Peyer's patch (tissue), 4 donors: ENCODE measurements around the gene SGF29. TPM values are rescaled to one million over a fixed set of nuclear protein-coding genes. Genes with fewer than 3 reads are reported as not detected.
A peak's percentile ranks its signal among the peaks of the same experiment; 100 is the strongest.
"Not testable (repeated sequence)": the region's sequence is repeated elsewhere in the genome, so short reads cannot be mapped to it uniquely, and the experiment has no call there.

Experiments
- DNase-seq, 3 donors: peaks; one replicate each; pipeline ENCODE4 v3.0.0-alpha.2; 2017 to 2019
- H3K27ac ChIP-seq, 4 donors: fragments of 200-600 bp; sonication (generic); one replicate each; pipeline ENCODE4 v1.5.1; 2016 to 2019
- H3K27me3 ChIP-seq, 2 donors: fragments of 200-600 bp; sonication (generic); one replicate each; pipeline ENCODE4 v1.5.1; 2019
- H3K36me3 ChIP-seq, 3 donors: fragments of 200-600 bp; sonication (generic); one replicate each; pipeline ENCODE4 v1.5.1; 2016 to 2019
- H3K4me1 ChIP-seq, 4 donors: fragments of 200-600 bp; sonication (generic); one replicate each; pipeline ENCODE4 v1.5.1; 2016 to 2019
- H3K4me3 ChIP-seq, 4 donors: fragments of 200-600 bp; sonication (generic); 1 replicate in 3 of 4; 2 replicates in 1 of 4; pipeline ENCODE4 v1.5.1; 2016 to 2019; ENCODE audit warnings: mild to moderate bottlenecking in 1 of 4
- H3K9me3 ChIP-seq, 4 donors: fragments of 200-600 bp; sonication (generic); one replicate each; pipeline ENCODE4 v1.5.1; 2016 to 2019; ENCODE audit warnings: mild to moderate bottlenecking in 1 of 4
- POLR2A ChIP-seq, 2 donors: fragments of 450-650 bp; IDR thresholded peaks; one replicate each; pipeline ENCODE4 v1.5.1; 2017; ENCODE audit warnings: antibody characterized with exemption in 2 of 2, mild to moderate bottlenecking in 2 of 2, moderate library complexity in 2 of 2
- total RNA-seq, 4 donors: library from RNA; depleted of rRNA; stranded (reverse); fragments of >200 nt; gene quantifications; one replicate each; pipeline ENCODE4 v1.1.0, GENCODE V29; 2016
- TF ChIP-seq, protein P1 (sequence below), 6 experiments: fragments of 450-650 bp in 4 of 6; fragments of 200-600 bp in 2 of 6; sonication (generic) in 1 of 6; IDR thresholded peaks; one replicate each; pipeline ENCODE4 v1.5.1; 2017 to 2019; ENCODE audit warnings: antibody characterized with exemption in 6 of 6, mild to moderate bottlenecking in 3 of 6, moderate library complexity in 1 of 6

Gene SGF29
- total RNA-seq, 4 donors from 2014 or later, result 27.3 to 117 (median 45.6) TPM

DNA sequence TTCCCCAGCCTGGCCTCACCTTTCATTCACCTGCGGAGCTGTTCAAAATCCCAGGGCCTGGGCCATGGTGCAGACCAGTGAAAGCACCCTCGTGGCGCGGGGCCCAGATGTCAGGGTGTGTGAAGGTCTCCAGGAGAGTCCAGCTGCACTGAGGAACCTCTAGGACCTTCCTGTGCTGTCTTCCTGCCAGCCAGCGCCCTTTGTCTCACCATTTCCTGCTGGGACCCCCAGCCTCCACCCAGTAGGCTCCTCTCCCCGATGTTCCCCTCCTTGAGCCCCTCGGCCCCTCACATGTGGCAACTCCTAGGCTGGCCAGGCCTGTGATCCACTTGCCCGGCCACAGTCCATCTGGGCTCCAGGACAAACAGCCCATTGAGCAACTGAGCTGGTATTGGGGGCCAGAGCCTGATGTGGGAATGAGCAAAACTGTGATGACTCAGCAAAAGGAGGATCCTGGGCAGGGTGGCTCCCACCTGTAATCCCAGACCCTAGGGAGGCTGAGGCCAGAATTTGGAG, 42.5 kb downstream of the SGF29 start:
- TF ChIP-seq, protein P1, sequence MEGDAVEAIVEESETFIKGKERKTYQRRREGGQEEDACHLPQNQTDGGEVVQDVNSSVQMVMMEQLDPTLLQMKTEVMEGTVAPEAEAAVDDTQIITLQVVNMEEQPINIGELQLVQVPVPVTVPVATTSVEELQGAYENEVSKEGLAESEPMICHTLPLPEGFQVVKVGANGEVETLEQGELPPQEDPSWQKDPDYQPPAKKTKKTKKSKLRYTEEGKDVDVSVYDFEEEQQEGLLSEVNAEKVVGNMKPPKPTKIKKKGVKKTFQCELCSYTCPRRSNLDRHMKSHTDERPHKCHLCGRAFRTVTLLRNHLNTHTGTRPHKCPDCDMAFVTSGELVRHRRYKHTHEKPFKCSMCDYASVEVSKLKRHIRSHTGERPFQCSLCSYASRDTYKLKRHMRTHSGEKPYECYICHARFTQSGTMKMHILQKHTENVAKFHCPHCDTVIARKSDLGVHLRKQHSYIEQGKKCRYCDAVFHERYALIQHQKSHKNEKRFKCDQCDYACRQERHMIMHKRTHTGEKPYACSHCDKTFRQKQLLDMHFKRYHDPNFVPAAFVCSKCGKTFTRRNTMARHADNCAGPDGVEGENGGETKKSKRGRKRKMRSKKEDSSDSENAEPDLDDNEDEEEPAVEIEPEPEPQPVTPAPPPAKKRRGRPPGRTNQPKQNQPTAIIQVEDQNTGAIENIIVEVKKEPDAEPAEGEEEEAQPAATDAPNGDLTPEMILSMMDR (IDR thresholded peaks at IDR 0.05), result no peak
- TF ChIP-seq POLR2A (IDR thresholded peaks at IDR 0.05), result no peak
- no peak for DNase-seq
- Histone ChIP-seq H3K4me1 (peaks cover 0 to 15% (median 0%) of the 10 kb centered on the region in 4 donors), H3K27ac (peak overlapping the region in 3 of 4 donors; percentile 61 to 86 (median 79)), H3K4me3 (peak overlapping the region in 3 of 4 donors; percentile 2 to 50 (median 47)), H3K27me3 (no peaks in the 10 kb centered on the region), H3K36me3 (peaks cover 0 to 12% (median 0%) of the 10 kb centered on the region in 3 donors), H3K9me3 (no peaks in the 10 kb centered on the region)

DNA sequence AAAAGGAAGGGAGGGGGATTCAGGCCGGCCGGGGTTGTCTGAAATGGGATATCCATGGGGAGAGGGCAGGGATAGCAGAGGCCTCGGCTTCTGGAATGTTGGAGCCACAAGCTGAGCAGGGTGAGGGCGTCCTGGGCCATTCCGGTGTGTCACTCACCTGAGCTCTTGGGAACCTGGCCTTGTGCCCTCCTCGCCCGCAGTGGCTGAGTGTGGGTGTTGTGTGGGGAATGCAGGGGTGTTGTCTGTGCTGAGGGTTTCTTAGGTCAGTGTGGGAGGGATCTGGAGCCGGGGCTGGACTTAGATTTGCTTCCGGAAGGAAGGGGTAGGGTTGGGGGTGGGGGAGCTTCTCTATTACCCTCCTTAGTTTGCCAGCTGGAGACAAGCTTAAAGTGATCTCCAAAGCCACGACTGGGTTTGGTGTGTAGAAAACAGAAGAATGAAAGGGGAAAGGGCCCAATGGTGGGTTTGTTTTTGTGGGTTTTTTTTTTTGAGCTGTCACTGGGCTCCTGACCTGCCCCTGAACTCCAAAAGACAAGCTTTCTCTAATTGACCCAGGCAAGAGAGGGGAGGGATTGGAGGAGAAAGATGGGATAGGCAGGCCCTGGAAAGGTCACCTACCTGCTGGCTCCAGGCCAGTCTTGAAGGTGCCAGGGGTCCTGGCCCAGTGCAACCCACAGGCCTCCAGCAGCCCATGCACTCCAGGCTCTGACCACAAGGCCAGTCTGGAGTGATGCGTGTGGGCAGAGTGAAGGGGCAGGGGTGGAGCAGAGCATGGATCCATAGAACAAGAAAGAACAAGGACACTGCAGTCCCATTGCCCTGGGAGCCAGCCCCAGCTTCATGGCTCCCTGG, 43.3 kb downstream of the SGF29 start, which contains the start of gene SULT1A2:
SULT1A2 (minus strand) TSS at position 211 of the 852 bp plus-strand sequence. CDS start 1,120 bp downstream, outside the sequence.
- Histone ChIP-seq H3K4me1 (peaks cover 0 to 15% (median 0%) of the 10 kb centered on the region in 4 donors), H3K4me3 (peak within 1 kb of the TSS in 3 of 4 donors; percentile 2 to 50 (median 47)), H3K9me3 (no peaks in the 10 kb centered on the region), H3K27ac (peak within 1 kb of the TSS in 3 of 4 donors; percentile 61 to 86 (median 79)), H3K36me3 (peaks cover 0 to 5% (median 0%) of the 10 kb centered on the region in 3 donors), H3K27me3 (no peaks in the 10 kb centered on the region)
- TF ChIP-seq, protein P1 (IDR thresholded peaks at IDR 0.05), result no peak
- peak in 1 of 2 donors; percentile 89 for TF ChIP-seq POLR2A (IDR thresholded peaks at IDR 0.05)
- peak in 2 of 3 donors; percentile 87 to 90 for DNase-seq

DNA sequence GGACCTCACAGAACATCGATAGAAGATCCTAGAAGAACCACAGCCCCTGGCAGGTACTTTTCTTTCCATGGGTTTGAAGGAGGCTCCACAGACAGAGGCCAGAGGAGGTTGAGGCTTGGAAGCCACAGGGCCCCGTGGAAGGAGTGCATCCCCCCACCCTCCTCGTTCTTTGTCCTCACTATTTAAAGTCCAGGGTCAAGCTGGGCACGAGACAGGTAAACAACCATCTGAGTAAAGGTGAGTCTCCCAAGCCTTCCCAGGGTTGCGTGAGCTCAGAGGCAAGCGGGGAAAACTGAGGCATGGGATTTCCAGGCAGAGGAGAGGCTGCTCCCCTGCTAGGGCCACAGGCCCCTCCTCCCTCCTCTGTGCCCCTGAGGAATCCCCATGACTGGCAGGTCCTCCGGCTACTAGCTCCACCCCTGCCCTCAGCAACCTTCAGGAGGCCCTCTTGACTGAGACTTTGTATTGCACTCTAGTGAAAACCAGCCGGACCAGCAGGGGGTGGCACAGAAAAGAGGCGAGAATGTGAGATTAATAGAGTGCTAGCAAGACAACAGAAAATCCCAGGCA, 44.1 kb downstream of the SGF29 start:
- DNase-seq, result peak in 1 of 3 donors; percentile 69
- Histone ChIP-seq H3K27ac (peak overlapping the region in 3 of 4 donors; percentile 61 to 86 (median 79)), H3K9me3 (no peaks in the 10 kb centered on the region), H3K4me3 (no peak overlapping the region), H3K36me3 (no peaks in the 10 kb centered on the region), H3K27me3 (no peaks in the 10 kb centered on the region), H3K4me1 (peaks cover 0 to 15% (median 0%) of the 10 kb centered on the region in 4 donors)
- TF ChIP-seq, protein P1 (IDR thresholded peaks at IDR 0.05), result peak in 2 of 6 experiments; percentile 32 to 35
- TF ChIP-seq POLR2A (IDR thresholded peaks at IDR 0.05), result no peak

DNA sequence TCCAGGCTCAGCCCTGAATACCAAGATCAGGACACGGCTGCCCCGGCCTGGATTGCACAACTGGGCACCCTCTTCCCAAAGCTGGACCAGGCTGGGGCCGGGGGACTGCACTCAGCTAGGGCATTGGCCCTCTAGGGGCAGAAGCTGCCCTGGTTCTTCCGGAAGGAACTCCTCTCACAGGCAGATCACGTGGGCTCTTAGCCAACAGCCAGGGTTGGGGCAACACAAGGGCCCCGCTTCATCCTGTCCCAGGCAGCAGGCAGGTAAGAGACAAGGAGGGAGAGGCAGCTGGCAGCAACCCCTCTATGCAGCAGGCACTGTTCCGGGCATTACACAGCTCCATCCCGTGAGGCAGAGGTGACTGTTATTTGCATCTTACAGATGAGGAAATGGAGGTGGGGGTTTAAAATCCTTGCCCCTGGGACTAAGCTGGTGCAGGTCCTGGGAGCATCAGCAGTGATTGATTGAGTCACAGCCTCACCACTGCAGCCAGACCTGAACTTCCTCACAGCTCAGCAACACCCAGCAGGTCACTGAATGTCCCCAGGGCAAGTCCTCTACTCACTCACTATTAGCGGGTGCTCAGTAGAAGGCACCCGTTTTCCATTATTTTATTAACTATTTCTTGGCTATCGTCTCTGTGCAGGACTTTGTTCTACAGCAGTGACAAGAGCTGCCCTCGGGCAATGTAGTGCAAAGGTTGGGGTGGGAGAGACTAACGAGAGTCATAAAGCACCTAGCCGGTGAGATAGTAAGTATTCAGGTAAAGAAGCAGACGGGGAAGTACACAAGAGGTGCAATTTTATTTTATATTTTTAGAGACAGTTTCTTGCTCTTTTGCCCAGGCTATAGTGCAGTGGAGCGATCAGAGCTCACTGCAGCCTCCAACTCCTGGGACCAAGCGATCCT, 45.9 kb downstream of the SGF29 start:
- not testable (repeated sequence) for H3K9me3 ChIP-seq, H3K27ac ChIP-seq, H3K4me3 ChIP-seq, DNase-seq, H3K27me3 ChIP-seq, H3K36me3 ChIP-seq
- H3K4me1 ChIP-seq, result peaks cover 0 to 15% (median 0%) of the 10 kb centered on the region in 4 donors

DNA sequence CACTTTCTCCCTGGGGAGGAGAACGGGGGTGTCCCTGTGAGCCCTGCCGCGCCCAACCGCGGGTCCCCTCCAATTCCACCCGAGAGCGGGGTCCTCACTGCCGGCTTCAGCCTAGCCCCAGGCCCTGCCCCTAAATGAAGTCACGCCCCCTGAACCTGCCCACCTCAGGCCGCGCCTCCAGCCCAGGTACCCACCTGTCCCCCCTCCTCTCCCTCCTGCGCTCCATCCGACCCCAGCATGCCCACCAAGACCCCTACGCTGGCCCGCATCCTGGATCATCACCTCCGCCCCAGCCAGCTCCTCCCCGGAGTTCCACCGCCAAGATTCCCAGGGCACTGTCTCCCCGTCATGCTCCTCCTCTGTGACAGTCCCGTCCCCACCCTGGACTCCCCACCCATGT, 47.2 kb downstream of the SGF29 start:
- H3K4me1 ChIP-seq, result peaks cover 0 to 15% (median 0%) of the 10 kb centered on the region in 4 donors
- not testable (repeated sequence) for H3K27me3 ChIP-seq, DNase-seq, H3K4me3 ChIP-seq, H3K9me3 ChIP-seq
- H3K27ac ChIP-seq, result peak overlapping the region in 1 of 4 donors; percentile 63
- H3K36me3 ChIP-seq, result peaks cover 0 to 16% (median 0%) of the 10 kb centered on the region in 3 donors

DNA sequence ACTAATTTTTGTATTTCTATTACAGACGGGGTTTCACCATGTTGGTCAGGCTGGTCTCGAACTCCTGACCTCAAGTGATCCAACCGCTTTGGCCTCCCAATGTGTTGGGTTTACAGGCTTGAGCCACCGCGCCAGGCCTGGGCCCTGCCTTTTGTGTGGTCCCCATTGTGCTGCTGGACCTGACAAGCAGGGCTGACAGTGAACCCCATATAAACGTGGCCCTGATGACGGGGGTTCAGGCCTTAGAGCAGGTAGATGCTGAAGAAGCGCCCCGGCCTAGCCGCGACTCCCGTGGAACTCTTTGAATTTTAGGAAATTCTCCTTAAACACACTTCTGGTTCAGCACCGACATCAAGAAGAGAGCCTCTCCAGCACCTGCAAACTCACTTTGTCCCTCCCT, 47.9 kb downstream of the SGF29 start:
- H3K27me3 ChIP-seq, H3K4me3 ChIP-seq, H3K9me3 ChIP-seq: not testable (repeated sequence)
- Histone ChIP-seq H3K4me1 (peaks cover 0 to 13% (median 0%) of the 10 kb centered on the region in 4 donors), H3K27ac (peak overlapping the region in 1 of 4 donors; percentile 63), H3K36me3 (peaks cover 0 to 22% (median 0%) of the 10 kb centered on the region in 3 donors)
- DNase-seq, result peak in 1 of 3 donors; percentile 46

DNA sequence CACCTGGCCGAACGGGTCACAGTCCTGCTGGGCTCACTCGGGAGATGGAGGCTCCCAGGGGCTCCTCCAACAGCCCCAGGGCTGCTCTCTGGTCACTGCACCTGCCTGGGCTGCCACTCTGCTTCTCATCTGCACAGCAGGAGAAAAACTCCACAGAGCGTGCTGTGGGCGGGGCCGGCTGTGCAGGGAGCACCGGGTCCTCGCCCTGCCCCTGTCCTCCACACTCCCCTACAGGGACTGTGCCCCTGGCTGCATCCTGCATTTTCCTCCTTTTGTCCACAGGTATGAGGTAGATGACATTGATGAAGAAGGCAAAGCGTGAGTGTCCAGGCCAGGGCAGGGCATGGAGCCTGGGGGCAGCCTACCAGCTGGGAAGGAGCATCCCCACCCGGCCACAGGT, 48.3 kb downstream of the SGF29 start:
- not testable (repeated sequence) for H3K9me3 ChIP-seq, H3K27me3 ChIP-seq, H3K4me3 ChIP-seq, H3K4me1 ChIP-seq
- H3K36me3 ChIP-seq, result peaks cover 0 to 27% (median 0%) of the 10 kb centered on the region in 3 donors
- DNase-seq, result peak in 1 of 3 donors; percentile 57
- peak overlapping the region in 1 of 4 donors; percentile 63 for H3K27ac ChIP-seq
